HG02973 (cell line): ENCODE data around the gene MCUB.
"Not testable (repeated sequence)": the region's sequence is repeated elsewhere in the genome, so short reads cannot be mapped to it uniquely, and the experiment has no call there.

ENCODE experiments used
- ATAC-seq: cut with Tn5 transposase; IDR thresholded peaks from one replicate; pipeline ENCODE4 v1.9.1; 2021; ENCODE audit warnings: moderate library complexity; ENCODE audit not compliant: unreplicated experiment

MCUB gene

DNA sequence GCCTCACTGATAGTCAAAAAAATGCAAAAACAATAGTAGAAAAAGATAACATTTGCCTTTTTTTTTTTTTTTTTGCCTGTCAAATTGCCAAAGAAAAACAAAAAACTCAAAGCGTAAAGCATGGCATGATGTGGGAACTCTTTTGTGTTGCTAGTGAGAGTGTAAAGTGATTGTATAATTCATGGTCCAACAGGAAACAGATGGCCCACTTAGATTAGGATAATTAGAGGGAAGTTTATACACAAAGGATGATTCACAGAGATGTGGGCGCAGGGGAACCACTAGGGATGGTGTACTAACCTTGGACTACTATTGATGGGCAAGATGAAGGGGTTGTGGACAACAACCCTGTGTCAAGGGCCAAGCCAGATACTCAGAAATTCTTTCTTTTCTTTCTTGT, 16.4 kb downstream of the MCUB start:
- ATAC-seq, result no peak

DNA sequence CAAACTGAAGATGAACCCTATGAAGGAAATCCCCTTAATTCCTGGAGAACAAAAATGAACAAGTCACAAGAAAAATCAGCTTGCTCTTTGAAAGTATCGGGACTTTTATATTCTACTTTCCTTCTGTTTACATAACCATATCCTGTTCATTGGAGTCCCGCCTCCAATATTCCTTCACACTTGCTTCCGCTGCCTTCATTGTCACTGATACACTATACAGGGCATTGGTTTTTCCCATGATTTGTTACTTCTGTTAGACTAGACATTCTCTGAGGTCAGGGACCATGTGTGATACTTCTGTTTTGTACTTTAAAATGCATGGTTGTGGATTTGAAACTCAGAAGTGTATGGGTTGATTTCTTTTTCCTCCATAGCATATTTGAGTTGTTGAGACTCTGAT, 18.8 kb downstream of the MCUB start:
- no peak for ATAC-seq

DNA sequence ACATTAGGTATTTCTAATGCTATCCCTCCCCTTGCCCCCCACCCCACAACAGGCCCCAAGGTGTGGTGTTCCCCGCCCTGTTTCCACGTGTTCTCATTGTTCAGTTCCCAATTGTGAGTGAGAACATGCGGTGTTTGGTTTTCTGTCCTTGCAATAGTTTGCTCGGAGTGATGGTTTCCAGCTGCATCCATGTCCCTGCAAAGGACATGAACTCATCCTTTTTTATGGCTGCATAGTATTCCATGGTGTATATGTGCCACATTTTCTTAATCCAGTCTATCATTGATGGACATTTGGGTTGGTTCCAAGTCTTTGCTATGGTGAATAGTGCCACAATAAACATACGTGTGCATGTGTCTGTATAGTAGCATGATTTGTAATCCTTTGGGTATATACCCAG, 20.0 kb downstream of the MCUB start:
- ATAC-seq, result not testable (repeated sequence)

DNA sequence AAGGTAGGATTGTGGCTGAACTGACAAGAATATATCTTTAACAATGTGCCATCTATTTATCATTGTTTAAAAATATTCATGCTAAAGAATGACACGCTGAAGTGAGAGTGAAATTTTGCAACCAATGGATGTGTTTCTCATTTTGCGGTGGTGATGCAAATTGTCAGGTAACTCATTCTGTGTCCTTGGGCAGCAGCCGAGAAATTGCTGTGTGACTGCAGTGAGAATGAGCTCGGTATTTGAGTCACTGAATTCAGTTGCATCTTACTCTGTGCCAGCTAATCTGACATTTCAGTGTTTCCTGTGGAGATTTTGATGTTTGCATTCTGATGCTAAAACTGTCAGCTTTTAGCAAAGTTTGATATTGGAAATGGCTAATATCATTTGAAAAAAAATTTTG, 28.1 kb downstream of the MCUB start:
- peak; percentile 99 for ATAC-seq

DNA sequence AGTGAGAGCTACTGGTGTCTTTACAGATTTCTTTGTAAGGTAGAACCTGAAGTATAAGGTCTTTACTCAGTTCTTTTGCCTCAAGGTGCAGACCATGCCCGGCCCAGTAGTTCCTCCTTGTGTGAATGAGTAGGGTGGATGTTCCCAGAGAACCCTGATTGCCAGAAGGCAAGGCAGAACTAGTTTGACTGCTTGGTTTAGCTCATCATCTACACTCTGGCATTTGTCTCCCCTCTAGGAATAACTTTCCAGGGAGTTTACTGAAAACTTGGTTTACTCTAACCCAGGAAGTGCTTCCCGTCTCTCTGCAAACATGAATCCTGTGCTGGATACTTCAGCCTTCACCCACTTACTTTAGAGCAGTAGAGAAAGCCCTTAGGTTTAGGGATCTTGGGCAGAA, 29.1 kb downstream of the MCUB start:
- no peak for ATAC-seq

DNA sequence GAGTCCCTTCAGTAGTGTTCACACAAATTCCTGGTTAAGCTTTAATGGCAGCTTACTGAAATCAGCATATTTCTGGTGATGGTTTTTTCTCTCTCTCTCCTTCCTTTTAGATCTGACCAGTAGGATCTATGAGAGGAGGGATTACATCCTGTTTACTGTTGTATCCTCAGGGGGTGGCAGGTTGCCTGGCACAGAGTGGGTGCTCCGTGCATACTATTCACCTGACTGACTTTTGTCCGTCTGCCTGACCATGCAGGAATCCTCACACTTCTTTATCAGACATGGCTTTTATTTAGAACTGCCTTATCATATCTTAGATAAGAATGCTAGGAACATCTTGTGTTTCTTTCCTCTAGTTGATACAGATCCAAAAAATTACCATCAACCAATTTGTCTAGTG, 29.6 kb downstream of the MCUB start:
- no peak for ATAC-seq

DNA sequence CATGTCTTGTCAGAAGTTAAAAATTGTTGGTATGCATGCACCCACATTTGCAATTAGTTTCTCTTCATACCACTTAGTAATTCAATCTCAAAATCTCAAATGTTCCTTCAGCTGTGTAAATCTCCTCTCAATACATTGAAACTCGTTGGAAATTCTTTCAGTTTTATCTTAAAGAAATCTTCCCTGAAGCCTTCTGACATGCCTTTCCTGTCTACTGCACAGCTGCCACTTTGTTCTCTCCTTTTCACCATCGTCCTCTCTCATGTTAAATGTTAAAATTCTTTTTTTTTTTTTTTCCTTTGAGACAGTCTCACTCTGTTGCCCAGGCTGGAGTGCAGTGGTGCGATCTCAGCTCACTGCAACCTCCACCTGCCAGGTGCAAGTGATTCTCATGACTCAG, 30.9 kb downstream of the MCUB start:
- ATAC-seq, result no peak

DNA sequence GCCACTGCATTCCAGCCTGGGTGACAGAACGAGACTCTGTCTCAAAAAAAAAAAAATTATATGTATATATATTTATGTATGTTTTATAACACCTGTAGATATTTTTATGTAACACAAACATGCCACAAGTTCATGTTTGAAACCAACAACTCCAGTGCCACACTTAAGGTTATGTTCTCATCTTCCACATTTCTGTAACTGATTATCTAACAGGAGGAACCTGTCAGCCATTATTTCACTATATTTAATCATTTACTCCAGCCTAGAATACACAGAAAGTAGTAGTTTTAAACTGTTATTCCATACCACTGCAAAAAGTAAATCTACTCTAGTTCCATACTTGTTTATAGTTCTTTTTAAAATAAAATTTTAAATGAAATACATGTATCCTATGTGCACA, 32.3 kb downstream of the MCUB start:
- ATAC-seq, result no peak

DNA sequence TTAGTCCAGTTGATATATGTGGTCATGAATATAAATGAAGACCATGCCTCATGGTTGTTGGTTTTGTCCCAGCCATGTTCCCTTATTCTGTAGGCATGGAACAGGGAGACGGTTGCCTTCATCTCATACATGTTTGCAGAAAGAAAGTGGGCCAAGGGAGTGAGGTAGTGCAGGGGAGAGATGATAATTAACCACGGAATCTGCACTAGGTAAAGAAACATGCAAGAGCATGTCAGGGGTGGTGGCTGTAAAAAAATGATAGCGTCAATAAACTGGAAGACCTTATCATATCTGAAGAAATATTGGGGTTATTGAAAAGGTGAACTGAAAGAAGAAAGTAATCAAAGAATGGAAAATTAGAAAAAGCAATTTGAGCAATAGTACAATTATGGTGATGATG, 35.1 kb downstream of the MCUB start:
- not testable (repeated sequence) for ATAC-seq

DNA sequence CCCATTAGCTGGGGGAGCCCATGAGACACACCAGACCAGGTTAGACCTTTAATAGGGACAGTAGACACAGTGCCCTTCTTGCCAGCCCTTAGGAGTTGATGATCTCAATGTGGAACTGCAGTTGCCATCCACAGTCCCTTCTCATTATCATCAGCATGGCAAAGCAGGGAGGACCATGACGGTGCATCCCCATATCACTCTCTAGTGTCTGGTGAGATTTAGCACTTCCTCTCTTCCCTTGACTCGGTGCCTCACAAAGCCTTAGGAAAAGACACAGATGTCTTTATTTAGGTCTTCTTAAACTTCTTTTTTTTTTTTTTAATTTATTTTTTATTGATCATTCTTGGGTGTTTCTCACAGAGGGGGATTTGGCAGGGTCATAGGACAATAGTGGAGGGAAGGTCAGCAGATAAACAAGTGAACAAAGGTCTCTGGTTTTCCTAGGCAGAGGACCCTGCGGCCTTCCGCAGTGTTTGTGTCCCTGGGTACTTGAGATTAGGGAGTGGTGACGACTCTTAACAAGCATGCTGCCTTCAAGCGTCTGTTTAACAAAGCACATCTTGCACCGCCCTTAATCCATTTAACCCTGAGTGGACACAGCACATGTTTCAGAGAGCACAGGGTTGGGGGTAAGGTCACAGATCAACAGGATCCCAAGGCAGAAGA, 36.5 kb downstream of the MCUB start:
- not testable (repeated sequence) for ATAC-seq

DNA sequence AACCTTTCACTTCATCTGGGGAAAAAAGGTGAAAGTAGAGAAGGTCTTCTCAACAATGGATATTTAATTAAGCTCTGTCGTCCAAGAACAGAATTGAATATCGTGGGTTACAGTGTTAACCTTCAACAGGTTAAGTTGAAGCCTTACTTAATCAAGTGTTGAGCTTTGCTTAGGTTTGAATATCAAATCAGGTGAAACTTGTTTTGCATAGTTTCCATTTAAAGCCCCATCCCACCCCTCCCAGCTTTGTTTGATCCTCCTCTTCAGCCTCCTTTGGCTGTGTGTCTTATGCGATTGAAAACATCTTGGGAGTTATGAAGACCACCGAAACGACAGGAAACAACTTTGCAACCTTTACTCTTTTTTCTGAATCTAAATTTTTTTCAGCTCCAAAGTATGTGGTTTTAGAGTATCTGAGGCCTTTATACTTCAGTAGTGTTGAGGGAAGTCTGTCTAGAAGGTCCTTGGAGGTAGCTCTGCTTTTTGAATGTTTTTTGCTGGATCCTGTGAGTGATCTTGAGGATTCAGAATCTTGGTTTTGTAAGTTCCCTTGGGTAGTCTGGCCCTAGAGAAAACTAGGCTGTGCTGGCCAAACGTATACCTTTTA, 39.1 kb downstream of the MCUB start:
- ATAC-seq, result no peak

DNA sequence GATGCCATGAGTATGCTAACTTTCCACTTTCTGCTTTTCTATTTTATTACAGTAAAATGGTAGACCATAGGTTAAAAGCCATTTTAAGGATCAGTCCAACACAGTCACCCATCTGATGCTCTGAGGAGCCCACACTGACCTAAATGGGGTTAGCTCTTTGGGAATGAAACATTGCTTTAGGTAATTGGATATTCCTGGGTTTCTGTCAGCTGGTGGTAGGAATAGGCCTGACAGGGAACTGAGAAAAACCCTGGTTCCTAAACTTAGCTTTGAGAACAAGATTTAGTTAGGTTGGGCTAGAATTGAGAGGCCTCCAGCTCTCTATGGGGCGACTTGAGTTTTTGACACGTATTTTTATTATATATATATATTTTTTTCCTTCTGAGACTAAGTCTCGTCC, 40.4 kb downstream of the MCUB start:
- no peak for ATAC-seq

DNA sequence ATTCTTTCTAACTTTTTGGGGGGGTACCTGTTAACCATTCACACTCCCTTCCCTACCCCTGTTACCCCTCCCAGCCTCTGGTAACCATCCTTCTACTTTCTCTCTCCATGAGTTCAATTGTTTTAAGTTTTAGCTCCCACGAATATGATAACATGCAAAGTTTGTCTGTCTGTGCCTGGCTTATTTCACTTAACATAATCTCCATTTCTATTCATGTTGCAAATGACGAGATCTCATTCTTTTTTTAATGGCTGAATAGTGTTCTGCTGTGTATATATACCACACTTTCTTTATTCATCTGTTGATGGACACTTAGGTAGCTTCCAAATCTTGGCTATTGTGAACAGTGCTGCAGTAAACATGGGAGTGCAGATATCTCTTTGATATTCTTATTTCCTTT, 41.3 kb downstream of the MCUB start:
- ATAC-seq, result no peak

DNA sequence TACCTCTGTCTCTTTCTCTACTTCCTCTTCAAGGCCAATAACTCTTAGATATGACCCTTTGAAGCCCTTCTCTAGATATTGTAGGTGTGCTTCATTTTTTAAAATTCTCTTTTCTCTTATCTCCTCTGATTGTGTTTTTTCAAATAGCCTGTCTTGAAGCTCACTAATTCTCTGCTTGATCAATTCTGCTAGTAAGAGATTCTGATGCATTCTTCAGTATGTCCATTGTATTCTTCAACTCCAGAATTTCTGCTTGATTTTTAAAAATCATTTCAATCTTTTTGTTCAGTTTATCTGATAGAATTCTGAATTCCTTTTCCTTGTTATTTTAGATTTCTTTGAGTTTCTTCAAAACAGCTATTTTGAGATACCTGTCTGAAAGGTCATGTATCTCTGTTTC, 47.9 kb downstream of the MCUB start:
- ATAC-seq, result no peak

DNA sequence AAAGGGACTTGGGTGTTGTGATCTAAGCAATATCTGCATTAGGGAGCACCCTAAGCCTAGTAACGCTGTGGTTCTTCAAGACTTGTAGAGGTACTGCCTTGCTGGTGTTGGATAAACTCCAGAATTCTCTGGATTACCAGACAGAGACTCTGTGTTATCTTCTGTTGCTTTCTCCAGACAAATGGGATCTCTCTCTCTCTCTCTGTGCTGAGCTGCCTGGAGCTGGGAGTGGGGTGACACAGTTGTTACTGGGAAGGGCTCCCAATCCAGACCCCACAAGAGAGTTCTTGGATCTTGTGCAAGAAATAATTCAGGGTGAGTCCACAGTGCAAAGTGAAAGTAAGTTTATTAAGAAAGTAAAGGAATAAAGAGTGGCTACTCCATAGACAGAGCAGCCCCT, 48.8 kb downstream of the MCUB start:
- ATAC-seq, result no peak

DNA sequence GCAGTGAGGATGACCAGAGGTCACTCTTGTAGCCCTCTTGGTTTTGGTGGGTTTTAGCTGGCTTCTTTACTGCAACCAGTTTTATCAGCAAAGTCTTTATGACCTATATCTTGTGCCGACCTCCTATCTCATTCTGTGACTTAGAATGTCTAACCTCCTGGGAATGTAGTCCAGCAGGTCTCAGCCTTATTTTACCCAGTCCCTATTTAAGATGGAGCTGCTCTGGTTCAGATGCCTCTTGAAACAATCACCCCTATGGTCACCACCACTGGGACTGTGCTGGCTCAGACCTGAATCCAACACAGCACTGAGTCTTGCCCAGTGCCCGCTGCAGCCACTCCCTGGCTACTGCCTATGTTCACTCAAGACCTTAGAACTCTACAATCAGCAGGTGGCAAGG, 49.4 kb downstream of the MCUB start:
- no peak for ATAC-seq

DNA sequence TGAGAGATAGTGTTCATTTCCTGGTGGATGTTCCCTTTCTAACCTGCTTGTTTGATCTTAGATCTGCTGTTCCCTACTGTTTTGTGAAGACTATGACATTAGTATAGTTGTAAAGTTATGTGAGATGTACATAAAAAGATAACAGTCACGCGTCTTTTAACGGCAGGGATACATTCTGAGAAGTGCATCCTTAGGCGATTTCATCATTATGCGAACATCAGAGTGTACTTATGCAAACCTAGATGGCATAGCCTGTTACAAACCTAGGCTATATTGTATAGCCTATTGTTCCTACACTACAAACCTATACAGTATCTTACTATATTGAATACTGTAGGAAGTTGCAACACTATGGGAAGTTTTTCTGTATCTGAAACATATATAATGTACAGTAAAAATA, 50.4 kb downstream of the MCUB start:
- no peak for ATAC-seq

DNA sequence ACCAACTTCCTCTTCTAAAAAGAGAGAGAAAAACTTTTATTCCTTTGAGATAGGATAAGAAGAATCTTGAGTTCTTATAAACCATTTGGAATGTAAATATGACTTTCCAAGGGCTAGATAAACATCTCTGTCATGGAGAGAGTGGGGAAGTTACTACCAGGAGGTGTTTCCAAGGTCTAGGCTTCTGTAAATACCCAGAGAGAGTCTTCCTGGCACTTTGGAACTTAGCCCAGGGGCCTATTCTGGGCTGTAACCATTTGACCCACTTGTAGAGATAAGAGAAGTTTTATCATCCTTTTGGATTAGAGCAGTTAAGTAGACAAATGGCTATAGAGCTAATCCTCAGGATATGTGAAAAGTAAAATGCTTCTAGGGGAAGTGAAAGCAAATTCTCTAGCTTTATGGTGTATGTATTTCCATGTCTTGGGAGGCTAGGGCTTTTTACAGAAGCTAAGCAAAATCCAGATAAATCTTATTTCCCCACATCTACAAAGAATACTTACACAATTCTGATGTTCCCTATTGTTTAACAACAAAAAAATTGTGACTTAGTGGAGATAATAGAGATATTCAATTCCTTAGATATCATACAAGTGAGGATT, 51.1 kb downstream of the MCUB start:
- ATAC-seq, result no peak

DNA sequence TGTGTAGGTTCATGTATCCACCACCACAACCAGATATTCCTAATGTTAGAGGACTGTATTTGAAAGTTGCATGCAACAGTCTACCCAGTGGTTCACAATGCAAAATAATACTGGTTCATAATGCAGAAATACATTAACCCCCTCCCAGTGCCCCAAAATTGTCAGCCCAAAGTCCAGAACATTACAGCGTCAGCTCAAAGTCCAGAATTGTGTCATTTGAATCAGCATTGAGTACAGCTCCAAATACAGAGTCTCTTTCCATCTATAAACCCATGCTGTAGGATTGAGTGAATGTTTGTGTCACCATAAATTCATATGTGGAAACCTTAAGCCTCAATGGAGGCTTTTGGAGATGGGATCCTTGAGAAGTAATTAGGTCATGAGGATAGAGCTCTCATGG, 54.0 kb downstream of the MCUB start:
- no peak for ATAC-seq

DNA sequence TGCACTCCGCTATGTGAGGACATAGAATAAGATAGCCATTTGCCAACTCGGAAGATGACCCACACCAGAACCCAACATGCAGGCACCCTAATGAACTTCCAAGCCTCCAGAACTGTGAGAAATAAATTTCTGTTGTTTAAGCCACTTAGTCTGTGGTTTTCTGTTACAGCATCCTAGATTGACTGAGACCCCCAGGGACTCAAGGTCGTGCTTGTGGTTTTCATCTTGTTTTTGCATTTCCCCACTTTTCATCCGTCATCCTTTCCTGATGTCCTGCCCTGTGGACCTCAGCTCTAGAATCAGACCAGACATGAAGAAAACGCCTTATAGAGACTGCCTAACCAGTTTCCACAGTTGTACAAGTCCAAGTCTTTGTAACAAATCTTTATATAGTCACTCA, 54.4 kb downstream of the MCUB start:
- ATAC-seq, result no peak

DNA sequence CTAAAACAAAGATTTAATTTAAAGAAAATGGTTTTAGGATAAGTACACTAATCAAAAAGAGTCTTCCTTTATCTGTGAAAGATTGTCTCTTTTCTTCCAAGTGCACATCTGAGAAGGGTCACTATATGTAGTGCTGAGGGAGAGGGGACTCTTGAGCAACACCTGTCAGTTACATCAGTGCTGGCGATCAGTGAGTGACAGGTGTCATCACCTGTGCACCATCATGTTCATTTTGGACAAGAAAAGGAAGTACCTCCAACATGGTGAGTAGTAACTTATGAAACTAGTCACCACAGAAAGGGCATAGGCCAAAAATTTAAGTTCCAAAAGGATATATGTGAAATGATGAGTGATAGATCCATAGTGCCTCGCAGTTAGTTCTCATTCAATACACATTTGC, 55.7 kb downstream of the MCUB start:
- no peak for ATAC-seq

DNA sequence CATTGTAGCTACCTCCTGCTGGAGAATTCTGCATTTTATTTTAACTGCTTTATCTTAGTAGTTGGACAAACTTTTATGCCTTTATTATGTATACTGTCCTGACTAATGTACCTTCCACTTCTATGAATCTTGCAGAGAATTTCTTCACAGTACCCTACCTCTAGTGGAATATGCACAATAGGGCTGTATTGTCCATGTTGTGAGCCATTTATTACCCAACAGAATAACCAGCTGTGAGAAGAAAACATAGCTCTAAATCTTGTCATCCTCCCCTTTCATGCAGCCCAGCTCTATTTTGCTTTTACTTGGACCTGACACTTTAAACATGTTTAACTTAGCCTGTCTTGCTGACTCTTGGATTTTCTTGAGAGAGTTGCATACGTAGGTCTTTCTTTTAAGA, 56.2 kb downstream of the MCUB start:
- ATAC-seq, result no peak

DNA sequence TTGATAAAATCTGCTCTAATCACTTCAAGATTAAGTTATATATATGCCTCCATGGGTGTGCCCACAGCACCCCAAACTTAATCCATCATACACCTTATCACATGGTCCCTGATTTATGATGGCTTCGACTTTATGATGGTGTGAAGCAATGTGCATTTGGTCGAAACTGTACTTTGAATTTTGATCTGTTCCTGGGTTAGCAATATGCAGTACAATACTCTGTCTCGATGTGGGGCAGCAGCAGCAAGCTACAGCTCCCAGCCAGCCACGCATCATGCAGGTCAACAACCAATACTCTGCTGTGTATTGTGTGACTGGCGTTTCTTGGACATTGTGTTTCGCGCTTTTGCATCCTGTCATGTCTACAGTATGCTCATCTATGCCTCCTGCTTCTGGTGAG, 62.6 kb downstream of the MCUB start:
- no peak for ATAC-seq
